HCT116 (cell line): ENCODE data around the gene HSD3B2.
A peak's percentile ranks its signal among the peaks of the same experiment; 100 is the strongest.

ENCODE experiments used
- EZH2phosphoT487 ChIP-seq: fragments of 200-600 bp; IDR thresholded peaks from 2 replicates; pipeline ENCODE4 v1.6.1; 2018; ENCODE audit warnings: antibody characterized with exemption, borderline replicate concordance
- POLR2AphosphoS5 ChIP-seq: IDR thresholded peaks from 2 replicates; pipeline ENCODE4 v1.6.1; 2011; ENCODE audit warnings: mild to moderate bottlenecking, low read depth, low read length, moderate library complexity
- SP1 ChIP-seq: IDR thresholded peaks from 2 replicates; pipeline ENCODE4 v1.6.1; 2012; ENCODE audit warnings: low read depth
- TF ChIP-seq, protein P1 (sequence below): IDR thresholded peaks from 2 replicates; pipeline ENCODE4 v1.6.1; 2011; ENCODE audit warnings: mild to moderate bottlenecking, low read length, moderate library complexity; ENCODE audit not compliant: insufficient replicate concordance; ENCODE audit errors: extremely low read depth
- TF ChIP-seq, protein P2 (sequence below): IDR thresholded peaks from 2 replicates; pipeline ENCODE4 v1.6.1; 2012; ENCODE audit warnings: low read depth
- TF ChIP-seq, protein P3 (sequence below), 3 experiments: fragments of 200-600 bp in 1 of 3; sonication (generic) in 1 of 3; IDR thresholded peaks in 2 of 3; conservative IDR thresholded peaks in 1 of 3; 2 replicates each; pipeline ENCODE4 v1.5.1; 2012 to 2017; ENCODE audit warnings: low read depth in 2 of 3, low read length in 2 of 3, antibody characterized with exemption in 1 of 3, borderline replicate concordance in 1 of 3, control low read depth in 1 of 3, mild to moderate bottlenecking in 1 of 3, mixed read lengths in 1 of 3, mixed run types in 1 of 3, moderate library complexity in 1 of 3; ENCODE audit not compliant: insufficient read depth in 1 of 3

GRCh38 chr1:119372503-119373086 lies 42.4 kb upstream of the HSD3B2 start:
- TF ChIP-seq EZH2phosphoT487 (no peak), POLR2AphosphoS5 (no peak), SP1 (no peak)
- TF ChIP-seq, protein P1, sequence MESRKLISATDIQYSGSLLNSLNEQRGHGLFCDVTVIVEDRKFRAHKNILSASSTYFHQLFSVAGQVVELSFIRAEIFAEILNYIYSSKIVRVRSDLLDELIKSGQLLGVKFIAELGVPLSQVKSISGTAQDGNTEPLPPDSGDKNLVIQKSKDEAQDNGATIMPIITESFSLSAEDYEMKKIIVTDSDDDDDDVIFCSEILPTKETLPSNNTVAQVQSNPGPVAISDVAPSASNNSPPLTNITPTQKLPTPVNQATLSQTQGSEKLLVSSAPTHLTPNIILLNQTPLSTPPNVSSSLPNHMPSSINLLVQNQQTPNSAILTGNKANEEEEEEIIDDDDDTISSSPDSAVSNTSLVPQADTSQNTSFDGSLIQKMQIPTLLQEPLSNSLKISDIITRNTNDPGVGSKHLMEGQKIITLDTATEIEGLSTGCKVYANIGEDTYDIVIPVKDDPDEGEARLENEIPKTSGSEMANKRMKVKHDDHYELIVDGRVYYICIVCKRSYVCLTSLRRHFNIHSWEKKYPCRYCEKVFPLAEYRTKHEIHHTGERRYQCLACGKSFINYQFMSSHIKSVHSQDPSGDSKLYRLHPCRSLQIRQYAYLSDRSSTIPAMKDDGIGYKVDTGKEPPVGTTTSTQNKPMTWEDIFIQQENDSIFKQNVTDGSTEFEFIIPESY: no peak
- TF ChIP-seq, protein P2, sequence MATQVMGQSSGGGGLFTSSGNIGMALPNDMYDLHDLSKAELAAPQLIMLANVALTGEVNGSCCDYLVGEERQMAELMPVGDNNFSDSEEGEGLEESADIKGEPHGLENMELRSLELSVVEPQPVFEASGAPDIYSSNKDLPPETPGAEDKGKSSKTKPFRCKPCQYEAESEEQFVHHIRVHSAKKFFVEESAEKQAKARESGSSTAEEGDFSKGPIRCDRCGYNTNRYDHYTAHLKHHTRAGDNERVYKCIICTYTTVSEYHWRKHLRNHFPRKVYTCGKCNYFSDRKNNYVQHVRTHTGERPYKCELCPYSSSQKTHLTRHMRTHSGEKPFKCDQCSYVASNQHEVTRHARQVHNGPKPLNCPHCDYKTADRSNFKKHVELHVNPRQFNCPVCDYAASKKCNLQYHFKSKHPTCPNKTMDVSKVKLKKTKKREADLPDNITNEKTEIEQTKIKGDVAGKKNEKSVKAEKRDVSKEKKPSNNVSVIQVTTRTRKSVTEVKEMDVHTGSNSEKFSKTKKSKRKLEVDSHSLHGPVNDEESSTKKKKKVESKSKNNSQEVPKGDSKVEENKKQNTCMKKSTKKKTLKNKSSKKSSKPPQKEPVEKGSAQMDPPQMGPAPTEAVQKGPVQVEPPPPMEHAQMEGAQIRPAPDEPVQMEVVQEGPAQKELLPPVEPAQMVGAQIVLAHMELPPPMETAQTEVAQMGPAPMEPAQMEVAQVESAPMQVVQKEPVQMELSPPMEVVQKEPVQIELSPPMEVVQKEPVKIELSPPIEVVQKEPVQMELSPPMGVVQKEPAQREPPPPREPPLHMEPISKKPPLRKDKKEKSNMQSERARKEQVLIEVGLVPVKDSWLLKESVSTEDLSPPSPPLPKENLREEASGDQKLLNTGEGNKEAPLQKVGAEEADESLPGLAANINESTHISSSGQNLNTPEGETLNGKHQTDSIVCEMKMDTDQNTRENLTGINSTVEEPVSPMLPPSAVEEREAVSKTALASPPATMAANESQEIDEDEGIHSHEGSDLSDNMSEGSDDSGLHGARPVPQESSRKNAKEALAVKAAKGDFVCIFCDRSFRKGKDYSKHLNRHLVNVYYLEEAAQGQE: no peak
- TF ChIP-seq, protein P3, sequence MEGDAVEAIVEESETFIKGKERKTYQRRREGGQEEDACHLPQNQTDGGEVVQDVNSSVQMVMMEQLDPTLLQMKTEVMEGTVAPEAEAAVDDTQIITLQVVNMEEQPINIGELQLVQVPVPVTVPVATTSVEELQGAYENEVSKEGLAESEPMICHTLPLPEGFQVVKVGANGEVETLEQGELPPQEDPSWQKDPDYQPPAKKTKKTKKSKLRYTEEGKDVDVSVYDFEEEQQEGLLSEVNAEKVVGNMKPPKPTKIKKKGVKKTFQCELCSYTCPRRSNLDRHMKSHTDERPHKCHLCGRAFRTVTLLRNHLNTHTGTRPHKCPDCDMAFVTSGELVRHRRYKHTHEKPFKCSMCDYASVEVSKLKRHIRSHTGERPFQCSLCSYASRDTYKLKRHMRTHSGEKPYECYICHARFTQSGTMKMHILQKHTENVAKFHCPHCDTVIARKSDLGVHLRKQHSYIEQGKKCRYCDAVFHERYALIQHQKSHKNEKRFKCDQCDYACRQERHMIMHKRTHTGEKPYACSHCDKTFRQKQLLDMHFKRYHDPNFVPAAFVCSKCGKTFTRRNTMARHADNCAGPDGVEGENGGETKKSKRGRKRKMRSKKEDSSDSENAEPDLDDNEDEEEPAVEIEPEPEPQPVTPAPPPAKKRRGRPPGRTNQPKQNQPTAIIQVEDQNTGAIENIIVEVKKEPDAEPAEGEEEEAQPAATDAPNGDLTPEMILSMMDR (IDR thresholded peaks at IDR 0.05 in 2 of 3, conservative IDR thresholded peaks at IDR 0.05 in 1 of 3; ENCODE audit: borderline replicate concordance in 1 of 3, insufficient read depth in 1 of 3, low read depth in 2 of 3, low read length in 2 of 3): peak; percentile 10 to 35 (median 25); a peak in 2 of 6 replicates
